SU-DHL-6 (cell line): Measurements from ENCODE around the gene ENTPD8.

Experiments
- H2AFZ ChIP-seq: fragments of 200-600 bp; sonication (generic); 2 replicates; pipeline ENCODE4 v1.6.1; 2014; ENCODE audit warnings: low read depth, mild to moderate bottlenecking, moderate library complexity, mixed read lengths, antibody characterized with exemption, low read length; ENCODE audit not compliant: severe bottlenecking
- H3F3A ChIP-seq: fragments of 200-600 bp; shearing (Covaris generic); 2 replicates; pipeline ENCODE4 v1.6.0; 2016; ENCODE audit warnings: antibody characterized with exemption, mild to moderate bottlenecking; ENCODE audit not compliant: insufficient read depth
- H3K27ac ChIP-seq: fragments of 200-600 bp; sonication (generic); 2 replicates; pipeline ENCODE4 v1.5.1; 2016; ENCODE audit warnings: low read depth, mild to moderate bottlenecking, low read length, moderate library complexity, mixed read lengths
- H3K27me3 ChIP-seq: fragments of 200-600 bp; sonication (generic), shearing (Covaris generic); 2 replicates; pipeline ENCODE4 v1.6.0; 2014; ENCODE audit warnings: mild to moderate bottlenecking, low read length
- H3K36me3 ChIP-seq: fragments of 200-600 bp; sonication (generic); 2 replicates; pipeline ENCODE4 v1.6.1; 2014; ENCODE audit warnings: mild to moderate bottlenecking, low read length, mixed read lengths
- H3K4me2 ChIP-seq: fragments of 300-600, 200-600 bp; shearing (Covaris generic), sonication (generic); 2 replicates; pipeline ENCODE4 v1.6.0; 2014; ENCODE audit warnings: low read length, low read depth, mild to moderate bottlenecking; ENCODE audit not compliant: poor library complexity, severe bottlenecking
- H3K4me3 ChIP-seq: fragments of 200-600 bp; sonication (generic); 2 replicates; pipeline ENCODE4 v1.5.1; 2014; ENCODE audit warnings: antibody characterized with exemption, low read length, mild to moderate bottlenecking, mixed read lengths; ENCODE audit not compliant: insufficient read depth, poor library complexity, severe bottlenecking
- H3K79me2 ChIP-seq: fragments of 200-600 bp; sonication (generic); 2 replicates; pipeline ENCODE4 v1.6.1; 2014; ENCODE audit warnings: mild to moderate bottlenecking, low read length, moderate library complexity; ENCODE audit not compliant: insufficient read depth
- H3K9ac ChIP-seq: fragments of 200-600 bp; sonication (generic); 2 replicates; pipeline ENCODE4 v1.7.0; 2014; ENCODE audit warnings: mild to moderate bottlenecking, low read length
- H3K9me2 ChIP-seq: fragments of 200-600 bp; sonication (generic); replicated peaks from 2 replicates; pipeline ENCODE4 v1.6.1; 2014; ENCODE audit warnings: low read length; ENCODE audit not compliant: insufficient read depth
- H3K9me3 ChIP-seq: fragments of 200-600 bp; sonication (generic); 2 replicates; pipeline ENCODE4 v1.6.1; 2014; ENCODE audit warnings: low read length, mixed read lengths; ENCODE audit not compliant: insufficient read depth
- H4K20me1 ChIP-seq: fragments of 200-600 bp; sonication (generic); 2 replicates; pipeline ENCODE4 v1.6.1; 2014; ENCODE audit warnings: low read depth, mild to moderate bottlenecking, antibody characterized with exemption, low read length, moderate library complexity, mixed read lengths
- EZH2phosphoT487 ChIP-seq: fragments of 200-600 bp; sonication (generic), shearing (Covaris generic); conservative IDR thresholded peaks from 2 replicates; pipeline ENCODE4 v1.6.1; 2018; ENCODE audit warnings: mild to moderate bottlenecking, antibody characterized with exemption, low read length, moderate library complexity, mixed read lengths
- TF ChIP-seq, protein P1 (sequence below): fragments of 200-600 bp; sonication (generic); IDR thresholded peaks from one replicate; pipeline ENCODE4 v1.5.1; 2017; ENCODE audit warnings: antibody characterized with exemption, mild to moderate bottlenecking, low read length, moderate library complexity; ENCODE audit not compliant: insufficient read depth, poor library complexity, severe bottlenecking

ENTPD8 gene

DNA sequence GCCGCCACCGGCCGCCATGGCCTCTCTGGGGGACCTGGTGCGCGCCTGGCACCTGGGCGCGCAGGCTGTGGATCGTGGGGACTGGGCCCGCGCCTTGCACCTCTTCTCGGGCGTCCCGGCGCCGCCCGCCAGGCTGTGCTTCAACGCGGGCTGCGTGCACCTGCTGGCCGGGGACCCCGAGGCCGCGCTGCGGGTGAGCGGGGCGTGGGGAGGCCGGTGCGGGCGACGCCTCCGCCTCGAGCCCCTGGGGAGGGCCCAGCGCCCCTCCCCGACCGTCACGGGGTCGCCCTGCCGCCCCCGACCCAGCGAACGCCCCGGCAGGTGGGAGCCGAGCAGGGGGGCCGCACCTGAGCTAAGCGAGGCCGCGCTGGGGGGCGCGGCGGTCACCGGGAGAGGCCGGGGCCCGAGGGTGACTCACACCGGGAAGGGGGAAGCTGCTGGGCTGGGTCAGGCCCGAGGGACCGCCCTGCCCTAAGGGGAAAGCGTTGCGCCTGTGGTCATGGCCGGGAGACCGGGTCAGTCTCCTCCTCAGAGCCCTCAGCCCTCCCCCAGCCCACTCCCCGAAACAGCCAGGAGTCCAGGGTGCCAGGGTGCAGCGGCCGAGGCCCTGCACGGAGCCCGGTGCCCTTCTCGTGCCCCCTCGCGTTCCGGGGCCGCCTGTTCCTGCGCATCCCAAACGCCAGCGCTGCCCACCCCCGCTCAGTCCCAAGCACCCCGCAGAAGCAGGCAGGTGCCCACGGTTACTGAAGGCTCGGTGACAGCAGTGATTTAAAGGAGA lies 17.5 kb downstream of the ENTPD8 start:
- Histone ChIP-seq H4K20me1 (0 out of 2 replicates have a peak, but pooled peaks cover under 1% of the 10 kb centered on the region), H3K4me3 (peak overlapping the region; percentile 51), H3K9me2 (no peaks in the 10 kb centered on the region), H3K4me2 (peak overlapping the region; percentile 53), H3K79me2 (0 out of 2 replicates have a peak, but pooled peaks cover 8% of the 10 kb centered on the region), H3F3A (peaks cover 44% of the 10 kb centered on the region), H3K9ac (peak overlapping the region; percentile 62), H3K27me3 (no peaks in the 10 kb centered on the region), H3K36me3 (no peaks in the 10 kb centered on the region), H3K9me3 (no peaks in the 10 kb centered on the region), H2AFZ (no peak overlapping the region), H3K27ac (peak overlapping the region; percentile 94)
- TF ChIP-seq, protein P1, sequence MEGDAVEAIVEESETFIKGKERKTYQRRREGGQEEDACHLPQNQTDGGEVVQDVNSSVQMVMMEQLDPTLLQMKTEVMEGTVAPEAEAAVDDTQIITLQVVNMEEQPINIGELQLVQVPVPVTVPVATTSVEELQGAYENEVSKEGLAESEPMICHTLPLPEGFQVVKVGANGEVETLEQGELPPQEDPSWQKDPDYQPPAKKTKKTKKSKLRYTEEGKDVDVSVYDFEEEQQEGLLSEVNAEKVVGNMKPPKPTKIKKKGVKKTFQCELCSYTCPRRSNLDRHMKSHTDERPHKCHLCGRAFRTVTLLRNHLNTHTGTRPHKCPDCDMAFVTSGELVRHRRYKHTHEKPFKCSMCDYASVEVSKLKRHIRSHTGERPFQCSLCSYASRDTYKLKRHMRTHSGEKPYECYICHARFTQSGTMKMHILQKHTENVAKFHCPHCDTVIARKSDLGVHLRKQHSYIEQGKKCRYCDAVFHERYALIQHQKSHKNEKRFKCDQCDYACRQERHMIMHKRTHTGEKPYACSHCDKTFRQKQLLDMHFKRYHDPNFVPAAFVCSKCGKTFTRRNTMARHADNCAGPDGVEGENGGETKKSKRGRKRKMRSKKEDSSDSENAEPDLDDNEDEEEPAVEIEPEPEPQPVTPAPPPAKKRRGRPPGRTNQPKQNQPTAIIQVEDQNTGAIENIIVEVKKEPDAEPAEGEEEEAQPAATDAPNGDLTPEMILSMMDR, result no peak
- no peak for TF ChIP-seq EZH2phosphoT487

DNA sequence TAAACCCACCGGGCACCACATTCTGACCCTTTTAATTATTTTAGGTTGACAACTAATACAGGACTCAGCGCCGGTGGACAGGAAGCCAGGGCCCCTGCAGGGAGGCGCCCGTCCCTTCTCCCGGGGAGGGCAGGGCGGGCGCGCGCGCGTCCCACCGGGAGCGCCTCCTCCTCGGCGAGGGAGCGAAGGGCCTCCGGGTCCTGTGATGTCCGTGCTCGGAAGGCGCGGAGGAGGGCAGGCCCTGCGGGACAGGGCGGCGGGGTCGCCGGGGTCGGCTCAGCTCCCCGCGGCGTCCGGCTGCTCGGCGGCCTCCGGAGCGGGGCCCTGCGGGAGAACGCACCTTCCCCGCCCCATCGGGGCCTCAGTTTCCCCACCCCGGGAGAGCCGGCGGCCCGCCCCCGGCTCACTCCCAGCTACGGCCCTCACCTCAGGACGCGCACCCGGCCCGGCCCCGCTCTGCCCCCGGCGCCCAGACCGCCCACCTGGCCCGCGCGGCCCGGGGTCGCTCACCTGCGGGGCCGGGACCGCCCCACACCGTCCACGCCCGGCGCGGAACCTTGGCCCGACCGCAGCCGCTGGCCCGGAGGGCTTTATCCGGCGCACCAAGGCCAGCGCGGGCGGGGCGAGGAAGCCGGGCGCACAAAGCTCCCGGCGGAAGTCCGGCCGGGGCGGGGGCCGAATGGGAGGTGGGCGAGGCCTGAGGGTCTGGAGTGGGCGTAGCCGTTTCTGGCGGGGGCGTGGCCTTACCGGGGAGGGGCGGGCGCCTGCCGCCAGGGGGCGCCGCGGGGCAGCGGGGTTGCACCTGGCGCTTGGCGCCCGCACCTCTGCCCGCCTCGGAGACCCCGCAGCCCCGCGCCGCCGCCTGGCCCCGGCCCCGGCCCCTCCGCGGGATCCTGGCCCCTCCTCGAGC lies 18.3 kb downstream of the ENTPD8 start, which contains the start of the genes EXD3 and NOXA1:
Gene EXD3, minus strand, starts transcription at position 559 of the 910 bp plus-strand sequence. CDS start 27,805 bp downstream, outside the sequence.
Gene NOXA1, plus strand, starts transcription at position 790 of the 910 bp plus-strand sequence. CDS start 137 bp downstream, outside the sequence.
- H3K9me3 ChIP-seq, result no peaks in the 10 kb centered on the region
- peaks cover 4% of the 10 kb centered on the region; the same call in 1 of the 2 replicates for H4K20me1 ChIP-seq
- H3K4me2 ChIP-seq, result peak within 1 kb of the TSS; percentile 97
- H3K36me3 ChIP-seq, result no peaks in the 10 kb centered on the region
- TF ChIP-seq EZH2phosphoT487, result no peak
- TF ChIP-seq, protein P1, result peak; percentile 36
- H3K27ac ChIP-seq, result peak within 1 kb of the TSS; percentile 94
- H3K9ac ChIP-seq, result peak within 1 kb of the TSS; percentile 81
- H3K79me2 ChIP-seq, result 0 out of 2 replicates have a peak, but pooled peaks cover 8% of the 10 kb centered on the region
- H2AFZ ChIP-seq, result peak within 1 kb of the TSS; percentile 77
- H3F3A ChIP-seq, result peaks cover 39% of the 10 kb centered on the region
- H3K27me3 ChIP-seq, result no peaks in the 10 kb centered on the region
- peak within 1 kb of the TSS; percentile 86 for H3K4me3 ChIP-seq
- H3K9me2 ChIP-seq, result no peaks in the 10 kb centered on the region

DNA sequence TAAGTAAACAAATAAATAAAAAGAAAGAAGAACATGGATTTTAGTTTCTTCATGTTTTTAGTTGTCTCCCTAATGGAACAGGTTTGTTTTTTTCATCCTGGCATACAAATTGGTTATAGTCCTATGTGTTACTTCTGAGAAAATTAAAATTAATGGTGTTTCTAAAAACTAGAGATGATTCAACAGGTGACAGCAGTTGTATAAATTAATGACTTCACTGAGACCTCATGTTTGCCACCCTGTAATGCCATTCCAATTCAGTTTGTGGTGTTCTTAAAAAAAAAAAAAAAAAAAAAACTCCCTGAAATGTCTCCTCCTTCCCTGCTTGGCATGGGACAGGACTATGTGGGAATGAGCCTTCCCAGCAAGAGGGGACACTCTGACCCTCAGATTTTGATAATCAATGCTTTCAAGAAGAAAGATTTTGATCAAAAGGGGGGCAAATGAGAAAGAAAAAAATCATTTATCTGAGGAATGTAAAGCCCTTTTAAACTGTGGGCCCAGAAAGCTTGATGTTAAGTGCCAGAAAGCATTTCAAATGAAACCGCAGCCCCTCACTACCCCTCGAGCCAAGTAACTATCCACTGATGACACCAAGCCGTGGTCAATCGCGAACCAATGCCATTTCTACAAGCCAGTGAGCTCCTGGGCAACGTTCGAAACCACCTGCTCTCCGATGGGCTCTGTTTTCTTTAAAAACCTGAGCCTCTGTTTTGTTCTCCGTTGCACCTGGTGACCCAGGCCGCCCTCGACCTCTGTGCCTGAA lies 19.1 kb downstream of the ENTPD8 start:
- H3K27ac ChIP-seq, result no peak overlapping the region
- peak overlapping the region; percentile 97 for H3K4me2 ChIP-seq
- no peaks in the 10 kb centered on the region for H3K9me2 ChIP-seq
- 0 out of 2 replicates have a peak, but pooled peaks cover 8% of the 10 kb centered on the region for H3K79me2 ChIP-seq
- H4K20me1 ChIP-seq, result peaks cover 4% of the 10 kb centered on the region; the same call in 1 of the 2 replicates
- peak overlapping the region; percentile 81 for H3K9ac ChIP-seq
- TF ChIP-seq EZH2phosphoT487, result no peak
- TF ChIP-seq, protein P1, result no peak
- no peaks in the 10 kb centered on the region for H3K9me3 ChIP-seq
- H3K36me3 ChIP-seq, result no peaks in the 10 kb centered on the region
- no peaks in the 10 kb centered on the region for H3K27me3 ChIP-seq
- H3K4me3 ChIP-seq, result peak overlapping the region; percentile 86
- H2AFZ ChIP-seq, result peak overlapping the region; percentile 77
- H3F3A ChIP-seq, result peaks cover 31% of the 10 kb centered on the region
